WERI-Rb-1 (cell line): ENCODE results near the gene MBP.

Source experiments
- DNase-seq: peaks from one replicate; pipeline ENCODE4 v3.0.0-alpha.2; 2020
- H3K27ac ChIP-seq: fragments of 250-450 bp; sonication (Bioruptor Pico); 2 replicates; pipeline ENCODE4 v1.5.1; 2020; ENCODE audit warnings: mild to moderate bottlenecking, moderate library complexity
- H3K27me3 ChIP-seq: fragments of 250-450 bp; sonication (Bioruptor Pico); 2 replicates; pipeline ENCODE4 v1.5.1; 2021; ENCODE audit warnings: mild to moderate bottlenecking, low read depth, moderate library complexity; ENCODE audit not compliant: insufficient read depth, severe bottlenecking
- H3K36me3 ChIP-seq: fragments of 250-450 bp; sonication (Bioruptor Pico); 2 replicates; pipeline ENCODE4 v1.5.1; 2020; ENCODE audit warnings: mild to moderate bottlenecking, moderate library complexity
- H3K4me3 ChIP-seq: 2 replicates; pipeline ENCODE4 v1.5.1; 2011; ENCODE audit warnings: low read depth, mild to moderate bottlenecking, control low read depth, low read length
- H3K9me3 ChIP-seq: fragments of 250-450 bp; sonication (Bioruptor Pico); 2 replicates; pipeline ENCODE4 v1.5.1; 2021; ENCODE audit warnings: mild to moderate bottlenecking, moderate library complexity; ENCODE audit not compliant: severe bottlenecking
- CTCF ChIP-seq: IDR thresholded peaks from 2 replicates; pipeline ENCODE4 v1.5.1; 2011; ENCODE audit warnings: low read depth, mild to moderate bottlenecking, control low read depth, inconsistent platforms, low read length

The MBP gene

DNA sequence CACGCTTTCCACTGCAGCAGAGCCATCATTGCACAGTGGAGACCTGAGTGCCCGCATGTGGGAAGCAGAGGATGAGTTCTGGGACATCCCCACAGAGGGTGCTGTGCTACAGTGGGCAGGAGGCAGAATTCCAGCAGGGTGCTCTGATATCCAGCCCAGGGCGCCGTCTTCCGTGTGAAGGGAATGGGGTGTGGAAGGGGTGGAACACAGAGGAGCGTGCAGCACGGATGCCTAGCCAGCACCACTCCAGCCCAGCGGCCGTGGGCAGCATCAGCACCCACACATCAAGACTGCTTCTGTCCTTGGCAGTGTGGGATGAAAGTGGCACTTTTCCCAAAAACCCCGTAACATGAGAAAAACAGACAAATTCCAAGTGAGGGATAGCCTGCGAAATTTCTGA lies 175.9 kb downstream of the MBP start:
- Histone ChIP-seq H3K27ac (no peak overlapping the region), H3K9me3 (no peaks in the 10 kb centered on the region), H3K36me3 (peaks cover 17% of the 10 kb centered on the region), H3K27me3 (no peaks in the 10 kb centered on the region), H3K4me3 (no peak overlapping the region)
- no peak for DNase-seq
- no peak for TF ChIP-seq CTCF

GRCh38 chr18:76955524-76956170 lies 176.9 kb downstream of the MBP start:
- no peak for TF ChIP-seq CTCF
- H3K36me3 ChIP-seq, result peaks cover 12% of the 10 kb centered on the region
- no peak for DNase-seq
- H3K9me3 ChIP-seq, result no peaks in the 10 kb centered on the region
- H3K27ac ChIP-seq, result no peak overlapping the region
- H3K27me3 ChIP-seq, result no peaks in the 10 kb centered on the region
- no peak overlapping the region for H3K4me3 ChIP-seq

DNA sequence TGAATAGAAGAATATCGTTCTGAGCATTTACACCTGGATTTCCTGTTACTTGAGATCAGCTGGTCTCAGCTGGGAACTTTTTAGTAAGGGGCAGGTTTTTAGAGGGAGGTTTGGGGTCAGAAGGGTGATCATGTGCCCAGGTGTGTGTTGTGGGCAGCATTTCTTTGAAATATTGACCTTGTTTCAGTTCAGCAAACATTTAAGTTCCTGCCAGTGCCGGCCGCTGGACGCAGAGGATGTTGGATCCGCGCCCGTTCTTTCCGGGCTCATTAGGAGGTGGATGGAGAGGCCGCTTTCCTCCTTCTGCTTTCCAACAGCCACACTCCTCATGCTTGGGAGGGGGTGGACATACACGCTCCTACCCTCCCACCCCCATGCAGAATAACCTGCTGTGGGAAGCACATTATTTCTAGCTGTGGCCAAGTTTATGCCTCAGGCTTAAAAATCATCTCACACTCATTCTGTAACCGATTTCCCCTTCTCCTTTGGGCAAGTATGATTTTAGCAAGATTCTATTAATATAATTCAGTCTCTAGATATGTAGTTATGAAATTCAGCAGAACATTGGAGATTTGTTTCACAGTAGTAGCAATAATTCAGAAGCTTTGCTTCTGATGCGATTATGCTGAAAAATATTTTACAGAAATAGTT lies 178.9 kb downstream of the MBP start:
- H3K36me3 ChIP-seq, result peaks cover 12% of the 10 kb centered on the region
- TF ChIP-seq CTCF, result no peak

GRCh38 chr18:76953156-76953555 lies 179.4 kb downstream of the MBP start:
- Histone ChIP-seq H3K27ac (no peak overlapping the region), H3K27me3 (no peaks in the 10 kb centered on the region), H3K4me3 (no peak overlapping the region), H3K36me3 (peaks cover 12% of the 10 kb centered on the region), H3K9me3 (no peaks in the 10 kb centered on the region)
- no peak for DNase-seq
- TF ChIP-seq CTCF, result no peak

More for the DNA sequence above, 178.9 kb downstream of the MBP start:
- H3K9me3 ChIP-seq, result no peaks in the 10 kb centered on the region
- H3K4me3 ChIP-seq, result no peak overlapping the region
- no peak overlapping the region for H3K27ac ChIP-seq
- H3K27me3 ChIP-seq, result no peaks in the 10 kb centered on the region
- DNase-seq, result no peak

DNA sequence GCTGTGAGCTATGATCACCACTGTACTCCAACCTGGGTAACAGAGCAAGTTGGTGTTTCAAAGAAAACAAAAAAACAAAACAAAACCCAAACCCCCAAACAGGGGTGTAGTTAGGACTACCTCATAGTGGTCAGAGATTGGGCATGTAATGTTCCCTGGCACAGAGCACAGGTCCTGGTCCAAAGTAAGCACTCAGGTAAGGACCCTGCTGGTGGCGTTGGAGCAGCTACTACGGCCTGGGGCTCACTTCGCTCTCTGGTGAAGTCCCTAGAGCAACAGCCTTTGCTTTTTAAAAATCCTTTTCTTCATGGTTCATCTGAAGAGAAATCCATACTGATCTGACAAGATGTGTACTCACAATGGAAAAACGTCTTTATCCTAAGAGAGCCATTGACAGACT lies 179.8 kb downstream of the MBP start:
- Histone ChIP-seq H3K27ac (no peak overlapping the region), H3K27me3 (no peaks in the 10 kb centered on the region), H3K9me3 (no peaks in the 10 kb centered on the region), H3K36me3 (peaks cover 12% of the 10 kb centered on the region), H3K4me3 (no peak overlapping the region)
- TF ChIP-seq CTCF, result no peak
- no peak for DNase-seq
